SU-DHL-6 (cell line): Measurements from ENCODE around the gene TMEM140.

Experiments used
- CTCF ChIP-seq: fragments of 200-600 bp; sonication (generic); IDR thresholded peaks from one replicate; pipeline ENCODE4 v1.5.1; 2017; ENCODE audit warnings: antibody characterized with exemption, mild to moderate bottlenecking, low read length, moderate library complexity; ENCODE audit not compliant: insufficient read depth, poor library complexity, severe bottlenecking
- EZH2phosphoT487 ChIP-seq: fragments of 200-600 bp; sonication (generic), shearing (Covaris generic); conservative IDR thresholded peaks from 2 replicates; pipeline ENCODE4 v1.6.1; 2018; ENCODE audit warnings: mild to moderate bottlenecking, antibody characterized with exemption, low read length, moderate library complexity, mixed read lengths

- TF ChIP-seq CTCF (no peak), EZH2phosphoT487 (no peak)
These were observed 3.3 kb downstream of the TMEM140 start for GRCh38 chr7:135151132-135151531.
